A549 treated with DMSO at 1 μM for 4 hours (cell line): ENCODE measurements around the gene CCDC17. TPM values are rescaled to one million over a fixed set of nuclear protein-coding genes. Genes with fewer than 3 reads are reported as not detected.

Source experiments
- total RNA-seq: library from RNA; stranded (reverse); fragments of 200-300 nt; extraction: Qiagen RNA extraction; gene quantifications from 5 replicates; pipeline ENCODE4 v1.2.3, GENCODE V29; 2022; ENCODE audit warnings: low read depth

CCDC17 gene
- 0.35 to 0.68 TPM (median 0.49 TPM) in 5 replicates for total RNA-seq

DNA sequence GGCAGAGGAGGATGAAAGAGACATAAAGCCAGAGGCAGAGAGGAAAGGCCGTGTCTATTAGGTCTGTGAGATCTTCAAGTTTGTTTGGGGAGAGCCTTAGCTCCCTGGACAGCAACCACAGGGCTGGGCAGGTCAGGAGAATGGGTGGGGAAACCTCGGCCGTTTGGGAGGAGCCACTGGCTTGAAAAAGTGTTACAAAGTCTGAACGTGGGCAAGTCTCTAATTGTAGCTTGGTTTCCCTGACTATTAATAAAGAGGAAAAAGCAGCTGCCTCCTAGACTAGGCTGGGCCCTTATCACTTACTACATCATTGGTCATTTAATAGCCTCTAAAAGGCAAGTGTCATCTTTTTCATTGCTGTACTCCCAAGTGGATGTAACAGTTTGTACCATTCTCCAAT is at the start of gene CCDC17:
TSS of gene CCDC17 (minus strand) at position 83 of the 400 bp plus-strand sequence. CDS start 145 bp downstream, outside the sequence.

DNA sequence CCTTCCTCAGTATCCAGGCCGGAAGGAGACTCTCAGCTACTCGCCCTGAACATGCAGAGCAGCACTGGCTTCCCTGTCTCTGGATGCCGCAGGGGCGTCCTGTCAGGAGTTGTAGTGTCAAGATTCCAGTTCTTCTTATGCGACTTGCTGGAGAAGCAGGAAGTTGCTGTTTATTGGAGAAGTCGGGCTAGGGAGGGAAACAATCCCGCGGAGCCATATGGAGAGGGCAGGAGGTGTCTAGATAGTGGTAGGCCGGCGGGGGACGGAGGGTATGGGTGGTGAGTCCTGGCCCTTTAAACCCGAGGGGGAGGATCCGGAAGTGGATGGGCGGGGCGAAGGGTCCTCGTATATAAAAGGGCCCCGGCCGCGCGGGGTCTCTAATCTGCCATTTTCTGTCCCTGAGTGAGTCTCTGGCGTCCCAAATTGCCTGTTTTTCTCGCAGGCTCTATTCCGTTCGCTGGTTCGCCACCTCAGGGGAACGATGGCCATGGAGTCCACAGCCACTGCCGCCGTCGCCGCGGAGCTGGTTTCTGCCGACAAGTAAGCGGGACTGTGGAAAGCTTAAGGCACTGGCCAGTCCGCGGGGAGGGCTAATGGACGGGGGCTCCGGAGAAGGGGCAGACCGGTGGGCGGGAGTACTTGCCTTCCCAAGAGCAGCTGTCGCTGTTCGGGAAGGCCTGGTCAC is 40.0 kb downstream of the CCDC17 start, which contains the start of gene NASP:
TSS of gene NASP (plus strand) at position 376 of the 685 bp plus-strand sequence. CDS start at position 482, 106 bp downstream.

Other genes starting within 250 kb of the CCDC17 start
- gene TESK2, start 132.9 kb downstream of the CCDC17 start, total RNA-seq: 0.30 to 0.39 TPM (median 0.34 TPM) in 5 replicates
- gene CCDC163, start 124.0 kb downstream of the CCDC17 start, total RNA-seq: 1.5 to 2.0 TPM (median 1.7 TPM) in 5 replicates
- 1.8 to 2.1 TPM (median 1.8 TPM) in 5 replicates for gene MMACHC, start 123.8 kb downstream of the CCDC17 start, total RNA-seq
- 2,102 to 2,627 TPM (median 2,236 TPM) in 5 replicates for gene PRDX1, start 102.2 kb downstream of the CCDC17 start, total RNA-seq
- 74.6 to 95.9 TPM (median 77.9 TPM) in 5 replicates for gene AKR1A1, start 73.2 kb downstream of the CCDC17 start, total RNA-seq
- 124 to 159 TPM (median 131 TPM) in 5 replicates for gene NASP, start 40.0 kb downstream of the CCDC17 start, total RNA-seq
- 35.7 to 45.5 TPM (median 41.9 TPM) in 5 replicates for gene GPBP1L1, start 62.5 kb upstream of the CCDC17 start, total RNA-seq
- gene TMEM69, start 64.1 kb upstream of the CCDC17 start, total RNA-seq: 18.7 to 19.8 TPM (median 19.2 TPM) in 5 replicates
- 4.1 to 6.6 TPM (median 5.3 TPM) in 5 replicates for gene IPP, start 126.6 kb upstream of the CCDC17 start, total RNA-seq
- gene MAST2, start 179.6 kb upstream of the CCDC17 start, total RNA-seq: 16.5 to 24.2 TPM (median 21.7 TPM) in 5 replicates